Measurements from ENCODE around the gene TTC21A.

GRCh38 chr3:39181408-39182335 is 74.2 kb downstream of the TTC21A start:
- TF ChIP-seq ZNF692 (tag by site-specific recombination; IDR thresholded peaks at IDR 0.05) = no peak
- no peak for TF ChIP-seq ZBTB8A (tag by site-specific recombination; IDR thresholded peaks at IDR 0.05)
- no peak for TF ChIP-seq ZNF791 (tag by site-specific recombination; IDR thresholded peaks at IDR 0.05)
- no peak for TF ChIP-seq PBX3 (CRISPR knock-in tag; IDR thresholded peaks at IDR 0.05)
- TF ChIP-seq ZBTB21 (tag by site-specific recombination; IDR thresholded peaks at IDR 0.05) = no peak
